GOT3 (cell line): Measurements from ENCODE around the gene PARVB.
"Not testable (repeated sequence)": the region's sequence is repeated elsewhere in the genome, so short reads cannot be mapped to it uniquely, and the experiment has no call there.

Experiments used
- DNase-seq: peaks from one replicate; lab custom pipeline; 2025; ENCODE audit warnings: mixed read lengths; lab: John Stamatoyannopoulos, UW

PARVB gene

GRCh38 chr22:44110656-44111055 lies 86.6 kb downstream of the PARVB start:
- DNase-seq, result not testable (repeated sequence)

- DNase-seq, result no peak
Observed at GRCh38 chr22:44111562-44112155, 87.6 kb downstream of the PARVB start.

GRCh38 chr22:44112191-44112590 lies 88.1 kb downstream of the PARVB start:
- DNase-seq, result no peak

- DNase-seq, result no peak
Observed at GRCh38 chr22:44116331-44116730, 92.2 kb downstream of the PARVB start.

GRCh38 chr22:44116755-44117684 lies 92.9 kb downstream of the PARVB start:
- DNase-seq, result no peak

- no peak for DNase-seq
Observed at GRCh38 chr22:44117746-44118145, 93.6 kb downstream of the PARVB start.

- no peak for DNase-seq
Observed at GRCh38 chr22:44118645-44119315, 94.7 kb downstream of the PARVB start.

- DNase-seq, result no peak
Observed at GRCh38 chr22:44119669-44120313, 95.7 kb downstream of the PARVB start.

GRCh38 chr22:44120314-44120704 lies 96.2 kb downstream of the PARVB start:
- no peak for DNase-seq

GRCh38 chr22:44125421-44125820 lies 101.3 kb downstream of the PARVB start:
- DNase-seq, result no peak

GRCh38 chr22:44126807-44127206 lies 102.7 kb downstream of the PARVB start:
- no peak for DNase-seq

- no peak for DNase-seq
Observed at GRCh38 chr22:44127356-44127755, 103.3 kb downstream of the PARVB start.

GRCh38 chr22:44128958-44129618 lies 105.0 kb downstream of the PARVB start:
- DNase-seq, result no peak

- no peak for DNase-seq
Observed at GRCh38 chr22:44129619-44129976, 105.5 kb downstream of the PARVB start.

GRCh38 chr22:44130076-44130711 lies 106.1 kb downstream of the PARVB start:
- no peak for DNase-seq

GRCh38 chr22:44131412-44131811 lies 107.3 kb downstream of the PARVB start:
- DNase-seq, result no peak

- DNase-seq, result no peak
Observed at GRCh38 chr22:44131989-44132685, 108.0 kb downstream of the PARVB start.

GRCh38 chr22:44132724-44133123 lies 108.6 kb downstream of the PARVB start:
- DNase-seq, result no peak

- DNase-seq, result no peak
Observed at GRCh38 chr22:44133161-44133560, 109.1 kb downstream of the PARVB start.

GRCh38 chr22:44133901-44134571 lies 109.9 kb downstream of the PARVB start:
- no peak for DNase-seq
